WERI-Rb-1 (cell line): ENCODE measurements around the gene GNB3.
"Not testable (repeated sequence)": the region's sequence is repeated elsewhere in the genome, so short reads cannot be mapped to it uniquely, and the experiment has no call there.

Source experiments
- DNase-seq: peaks from one replicate; pipeline ENCODE4 v3.0.0-alpha.2; 2020
- H3K27ac ChIP-seq: fragments of 250-450 bp; sonication (Bioruptor Pico); 2 replicates; pipeline ENCODE4 v1.5.1; 2020; ENCODE audit warnings: mild to moderate bottlenecking, moderate library complexity
- H3K27me3 ChIP-seq: fragments of 250-450 bp; sonication (Bioruptor Pico); 2 replicates; pipeline ENCODE4 v1.5.1; 2021; ENCODE audit warnings: mild to moderate bottlenecking, low read depth, moderate library complexity; ENCODE audit not compliant: insufficient read depth, severe bottlenecking
- H3K36me3 ChIP-seq: fragments of 250-450 bp; sonication (Bioruptor Pico); 2 replicates; pipeline ENCODE4 v1.5.1; 2020; ENCODE audit warnings: mild to moderate bottlenecking, moderate library complexity
- H3K4me3 ChIP-seq: 2 replicates; pipeline ENCODE4 v1.5.1; 2011; ENCODE audit warnings: low read depth, mild to moderate bottlenecking, control low read depth, low read length
- H3K9me3 ChIP-seq: fragments of 250-450 bp; sonication (Bioruptor Pico); 2 replicates; pipeline ENCODE4 v1.5.1; 2021; ENCODE audit warnings: mild to moderate bottlenecking, moderate library complexity; ENCODE audit not compliant: severe bottlenecking
- TF ChIP-seq, protein P1 (sequence below): IDR thresholded peaks from 2 replicates; pipeline ENCODE4 v1.5.1; 2011; ENCODE audit warnings: low read depth, mild to moderate bottlenecking, control low read depth, inconsistent platforms, low read length

The GNB3 gene

DNA sequence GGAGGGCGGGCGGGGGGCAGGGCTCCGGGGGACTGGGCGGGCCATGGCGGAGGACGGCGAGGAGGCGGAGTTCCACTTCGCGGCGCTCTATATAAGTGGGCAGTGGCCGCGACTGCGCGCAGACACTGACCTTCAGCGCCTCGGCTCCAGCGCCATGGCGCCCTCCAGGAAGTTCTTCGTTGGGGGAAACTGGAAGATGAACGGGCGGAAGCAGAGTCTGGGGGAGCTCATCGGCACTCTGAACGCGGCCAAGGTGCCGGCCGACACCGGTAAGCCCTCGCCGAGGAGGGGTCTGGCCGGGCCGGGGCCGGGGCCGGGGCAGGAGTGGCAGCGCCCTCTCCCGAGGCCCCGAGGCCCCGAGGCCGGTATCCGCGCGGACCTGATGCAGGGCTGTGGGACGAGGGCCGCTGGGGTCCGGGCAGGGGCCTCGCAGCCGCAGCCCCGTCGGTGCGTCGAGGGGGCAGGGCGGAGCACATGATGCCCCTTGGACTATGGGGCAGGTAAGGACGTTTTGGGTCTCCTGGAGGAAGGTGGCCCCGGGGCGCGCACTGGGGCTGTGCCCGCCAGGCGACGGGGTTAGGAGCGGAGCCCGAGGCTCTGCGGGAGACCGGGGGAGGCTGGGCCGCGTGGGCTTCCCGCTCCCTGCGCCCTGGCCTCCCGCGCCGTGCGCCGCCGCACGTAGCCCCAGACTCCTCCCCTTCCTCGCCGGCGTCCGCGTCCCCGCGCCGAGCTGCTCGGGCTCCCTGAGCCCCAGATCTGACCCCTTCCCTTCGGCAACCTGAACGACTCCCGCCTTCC lies 26.9 kb downstream of the GNB3 start, which contains the start of gene TPI1:
Gene TPI1, plus strand, starts transcription at position 119 of the 798 bp plus-strand sequence. Its CDS starts 36 bp downstream, at position 155.
- H3K36me3 ChIP-seq: peaks cover 82% of the 10 kb centered on the region
- no peaks in the 10 kb centered on the region for H3K9me3 ChIP-seq
- H3K27ac ChIP-seq: peak within 1 kb of the TSS; percentile 97
- TF ChIP-seq, protein P1, sequence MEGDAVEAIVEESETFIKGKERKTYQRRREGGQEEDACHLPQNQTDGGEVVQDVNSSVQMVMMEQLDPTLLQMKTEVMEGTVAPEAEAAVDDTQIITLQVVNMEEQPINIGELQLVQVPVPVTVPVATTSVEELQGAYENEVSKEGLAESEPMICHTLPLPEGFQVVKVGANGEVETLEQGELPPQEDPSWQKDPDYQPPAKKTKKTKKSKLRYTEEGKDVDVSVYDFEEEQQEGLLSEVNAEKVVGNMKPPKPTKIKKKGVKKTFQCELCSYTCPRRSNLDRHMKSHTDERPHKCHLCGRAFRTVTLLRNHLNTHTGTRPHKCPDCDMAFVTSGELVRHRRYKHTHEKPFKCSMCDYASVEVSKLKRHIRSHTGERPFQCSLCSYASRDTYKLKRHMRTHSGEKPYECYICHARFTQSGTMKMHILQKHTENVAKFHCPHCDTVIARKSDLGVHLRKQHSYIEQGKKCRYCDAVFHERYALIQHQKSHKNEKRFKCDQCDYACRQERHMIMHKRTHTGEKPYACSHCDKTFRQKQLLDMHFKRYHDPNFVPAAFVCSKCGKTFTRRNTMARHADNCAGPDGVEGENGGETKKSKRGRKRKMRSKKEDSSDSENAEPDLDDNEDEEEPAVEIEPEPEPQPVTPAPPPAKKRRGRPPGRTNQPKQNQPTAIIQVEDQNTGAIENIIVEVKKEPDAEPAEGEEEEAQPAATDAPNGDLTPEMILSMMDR: no peak
- H3K27me3 ChIP-seq: no peaks in the 10 kb centered on the region
- DNase-seq: peak; percentile 85
- peak within 1 kb of the TSS; percentile 92 for H3K4me3 ChIP-seq

DNA sequence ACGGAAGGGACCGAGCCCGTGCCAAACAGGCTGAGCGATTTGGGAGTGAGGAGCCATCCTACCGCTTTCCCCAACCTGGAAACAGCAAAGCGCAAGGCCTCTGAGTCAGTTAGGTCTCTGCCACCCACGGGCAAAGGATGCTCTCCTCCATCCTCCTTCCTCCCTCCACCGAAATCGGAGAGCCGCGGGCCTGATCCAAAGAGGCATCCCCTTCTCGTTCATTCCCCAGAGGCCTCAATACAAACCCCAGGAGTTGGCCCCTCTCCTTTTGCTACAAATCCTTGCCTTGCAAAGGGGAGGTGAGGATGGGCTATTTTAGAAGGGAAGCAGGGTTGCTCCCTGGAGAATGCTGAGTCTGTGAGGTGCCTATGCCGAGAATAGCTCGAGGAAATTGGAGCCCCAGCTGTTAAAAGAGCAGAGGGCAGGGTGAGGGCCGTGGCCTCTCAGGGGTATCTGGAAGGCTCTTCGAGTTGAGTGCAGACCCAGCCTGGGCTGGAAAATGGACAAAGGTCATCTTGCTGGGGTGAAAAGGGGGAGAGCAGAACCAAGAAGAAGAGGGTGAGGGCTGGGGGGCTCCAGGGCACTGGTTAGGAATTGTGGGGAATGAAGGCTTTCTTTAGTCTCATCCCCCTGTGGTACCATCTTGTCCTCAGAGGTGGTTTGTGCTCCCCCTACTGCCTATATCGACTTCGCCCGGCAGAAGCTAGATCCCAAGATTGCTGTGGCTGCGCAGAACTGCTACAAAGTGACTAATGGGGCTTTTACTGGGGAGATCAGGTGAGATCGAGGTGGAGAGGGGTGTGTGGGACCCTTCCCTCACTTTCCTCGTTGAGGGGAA lies 27.7 kb downstream of the GNB3 start:
- TF ChIP-seq, protein P1: peak; percentile 29; the same call in 1 of the 2 replicates
- no peak for DNase-seq

DNA sequence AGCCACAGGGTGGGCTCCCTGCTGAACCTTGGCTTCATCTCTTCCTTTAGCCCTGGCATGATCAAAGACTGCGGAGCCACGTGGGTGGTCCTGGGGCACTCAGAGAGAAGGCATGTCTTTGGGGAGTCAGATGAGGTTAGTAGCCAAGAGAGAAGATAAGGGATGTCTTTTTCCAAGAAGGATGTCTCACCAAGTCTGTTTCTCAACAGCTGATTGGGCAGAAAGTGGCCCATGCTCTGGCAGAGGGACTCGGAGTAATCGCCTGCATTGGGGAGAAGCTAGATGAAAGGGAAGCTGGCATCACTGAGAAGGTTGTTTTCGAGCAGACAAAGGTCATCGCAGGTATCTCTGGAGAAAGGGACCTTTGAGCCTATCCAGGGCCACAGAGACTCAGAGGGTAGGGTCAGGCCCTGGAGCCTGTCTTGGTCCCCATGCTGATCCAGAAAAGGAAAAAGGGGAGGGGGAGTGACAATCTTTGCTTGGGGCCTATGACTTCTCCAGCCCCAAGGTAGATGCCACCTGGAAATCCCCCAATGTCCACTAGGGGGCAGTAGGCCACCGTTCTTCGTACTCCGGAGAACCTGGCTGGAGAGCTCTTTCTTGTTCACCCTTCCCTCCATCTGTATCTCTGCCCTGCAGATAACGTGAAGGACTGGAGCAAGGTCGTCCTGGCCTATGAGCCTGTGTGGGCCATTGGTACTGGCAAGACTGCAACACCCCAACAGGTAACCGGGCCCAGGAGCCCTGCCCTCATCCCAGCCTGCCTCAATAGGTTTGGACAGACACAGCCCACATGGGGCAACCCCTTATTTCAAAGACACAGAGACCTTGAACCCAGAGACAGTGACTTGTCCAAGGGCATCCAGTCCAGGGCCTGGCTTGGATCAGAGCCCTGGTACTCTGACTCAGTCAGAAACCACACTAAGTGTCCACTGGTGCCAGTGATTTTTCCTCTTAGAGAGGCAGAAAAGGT lies 28.6 kb downstream of the GNB3 start:
- Histone ChIP-seq H3K27ac (peak overlapping the region; percentile 97), H3K27me3 (no peaks in the 10 kb centered on the region), H3K9me3 (no peaks in the 10 kb centered on the region), H3K4me3 (peak overlapping the region; percentile 92), H3K36me3 (peaks cover 65% of the 10 kb centered on the region)
- TF ChIP-seq, protein P1: peak; percentile 88
- peak; percentile 87 for DNase-seq

More for the DNA sequence above, 27.7 kb downstream of the GNB3 start:
- Histone ChIP-seq H3K27ac (peak overlapping the region; percentile 97), H3K27me3 (no peaks in the 10 kb centered on the region), H3K4me3 (peak overlapping the region; percentile 92), H3K9me3 (no peaks in the 10 kb centered on the region), H3K36me3 (peaks cover 74% of the 10 kb centered on the region)

DNA sequence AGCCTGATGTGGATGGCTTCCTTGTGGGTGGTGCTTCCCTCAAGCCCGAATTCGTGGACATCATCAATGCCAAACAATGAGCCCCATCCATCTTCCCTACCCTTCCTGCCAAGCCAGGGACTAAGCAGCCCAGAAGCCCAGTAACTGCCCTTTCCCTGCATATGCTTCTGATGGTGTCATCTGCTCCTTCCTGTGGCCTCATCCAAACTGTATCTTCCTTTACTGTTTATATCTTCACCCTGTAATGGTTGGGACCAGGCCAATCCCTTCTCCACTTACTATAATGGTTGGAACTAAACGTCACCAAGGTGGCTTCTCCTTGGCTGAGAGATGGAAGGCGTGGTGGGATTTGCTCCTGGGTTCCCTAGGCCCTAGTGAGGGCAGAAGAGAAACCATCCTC lies 29.6 kb downstream of the GNB3 start:
- not testable (repeated sequence) for DNase-seq, H3K4me3 ChIP-seq, H3K27me3 ChIP-seq, H3K27ac ChIP-seq, H3K9me3 ChIP-seq
- H3K36me3 ChIP-seq: peaks cover 55% of the 10 kb centered on the region

DNA sequence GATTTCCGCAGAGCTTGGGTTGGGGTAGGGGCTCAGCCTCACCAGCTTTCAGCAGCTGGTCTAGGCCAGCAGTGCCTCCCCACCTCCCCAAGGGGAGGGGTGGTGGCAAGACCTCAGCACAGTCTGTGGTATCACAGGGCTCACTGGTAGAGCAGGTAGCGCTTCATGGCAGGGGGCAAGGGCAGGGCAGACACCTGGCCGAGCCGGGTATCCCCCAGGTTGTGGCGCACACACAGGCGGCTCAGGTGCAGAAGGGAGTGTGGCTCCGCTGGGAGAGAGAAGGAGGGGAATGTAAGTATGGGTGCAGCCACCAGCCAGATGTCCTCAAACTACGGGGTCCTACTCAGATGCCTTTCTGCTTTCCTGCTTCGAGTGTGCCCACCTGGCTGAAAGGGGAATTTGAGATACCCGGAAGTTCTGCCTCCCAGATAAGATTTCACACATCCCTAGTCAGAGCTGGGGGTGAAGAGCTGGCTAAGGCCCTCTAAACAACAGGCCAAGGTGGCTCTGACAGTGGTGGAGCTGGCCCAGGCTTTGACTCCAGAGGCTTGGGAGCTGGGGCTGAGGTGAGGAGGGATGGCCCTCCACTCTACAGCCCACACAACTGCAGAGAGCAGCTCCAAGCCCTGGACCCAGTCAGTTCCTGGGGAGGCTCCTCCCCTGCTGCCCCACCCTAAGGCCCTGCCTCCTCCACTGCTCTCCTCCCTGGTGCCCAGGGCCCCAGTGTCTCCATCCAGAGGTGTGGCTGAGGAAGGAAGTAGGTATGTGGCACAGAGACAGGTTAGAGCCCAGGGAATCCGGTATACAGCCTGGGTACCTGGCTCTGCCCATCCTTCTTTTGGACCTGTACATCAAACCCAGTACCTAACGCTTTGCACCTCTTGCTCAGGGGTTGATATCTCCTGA lies 30.6 kb downstream of the GNB3 start:
- no peak overlapping the region for H3K4me3 ChIP-seq
- peaks cover 50% of the 10 kb centered on the region for H3K36me3 ChIP-seq
- no peaks in the 10 kb centered on the region for H3K27me3 ChIP-seq
- DNase-seq: peak; percentile 37
- TF ChIP-seq, protein P1: no peak
- no peak overlapping the region; the same call in none of the 2 replicates for H3K27ac ChIP-seq
- H3K9me3 ChIP-seq: no peaks in the 10 kb centered on the region
